Tibial nerve (tissue), 4 donors: Measurements from ENCODE around the gene PIEZO1. TPM values are rescaled to one million over a fixed set of nuclear protein-coding genes. Genes with fewer than 3 reads are reported as not detected.

Experiments
- DNase-seq, 2 donors: peaks; one replicate each; pipeline ENCODE4 v3.0.0-alpha.2; 2019; ENCODE audit warnings: low spot score in 2 of 2
- H3K27ac ChIP-seq, 4 donors: fragments of 200-600 bp; sonication (generic) in 3 of 4; one replicate each; pipeline ENCODE4 v1.5.1; 2017 to 2019; ENCODE audit warnings: mild to moderate bottlenecking in 1 of 4
- H3K27me3 ChIP-seq, 2 donors: fragments of 200-600 bp; sonication (generic) in 1 of 2; one replicate each; pipeline versions ENCODE4 v1.5.1 to v1.6.0; 2017 to 2019
- H3K36me3 ChIP-seq, 3 donors: fragments of 200-600 bp; sonication (generic); one replicate each; pipeline ENCODE4 v1.5.1; 2018 to 2019
- H3K4me1 ChIP-seq, 4 donors: fragments of 200-600 bp; sonication (generic) in 3 of 4; one replicate each; pipeline ENCODE4 v1.5.1; 2017 to 2019
- H3K4me3 ChIP-seq, 4 donors: fragments of 200-600 bp; sonication (generic) in 3 of 4; one replicate each; pipeline ENCODE4 v1.5.1; 2017 to 2019; ENCODE audit warnings: mild to moderate bottlenecking in 1 of 4, moderate library complexity in 1 of 4
- H3K9me3 ChIP-seq, 4 donors: fragments of 200-600 bp; sonication (generic) in 3 of 4; one replicate each; pipeline ENCODE4 v1.5.1; 2017 to 2019
- EP300 ChIP-seq, 2 donors: sonication (generic); formaldehyde crosslinking; IDR thresholded peaks; one replicate each; pipeline ENCODE4 v1.6.1; 2017; ENCODE audit warnings: antibody characterized with exemption in 2 of 2, mild to moderate bottlenecking in 1 of 2
- POLR2A ChIP-seq, 2 donors: fragments of 450-650 bp; IDR thresholded peaks; one replicate each; pipeline ENCODE4 v1.6.1; 2017; ENCODE audit warnings: antibody characterized with exemption in 2 of 2, mild to moderate bottlenecking in 2 of 2, moderate library complexity in 2 of 2
- WGBS, 2 donors: methylation state at CpG; one replicate each; pipeline ENCODE4 v1.1.5; 2018; 5-methylcytosine and 5-hydroxymethylcytosine counted together
- total RNA-seq, 4 donors: library from RNA; depleted of rRNA; stranded (reverse); fragments of >200 nt; gene quantifications; one replicate each; pipeline ENCODE4 v1.1.0, GENCODE V29; 2016
- TF ChIP-seq, protein P1 (sequence below), 5 experiments: fragments of 200-600 bp in 3 of 5; fragments of 450-650 bp in 2 of 5; sonication (generic) in 3 of 5; IDR thresholded peaks; one replicate each; pipeline ENCODE4 v1.5.1; 2016 to 2019; ENCODE audit warnings: antibody characterized with exemption in 5 of 5, mild to moderate bottlenecking in 3 of 5, moderate library complexity in 2 of 5

The PIEZO1 gene
- total RNA-seq, 4 donors from 2014 or later, result 90.5 to 309 (median 165) TPM

- TF ChIP-seq EP300 (IDR thresholded peaks at IDR 0.05) (no peak), POLR2A (IDR thresholded peaks at IDR 0.05) (no peak)
- TF ChIP-seq, protein P1, sequence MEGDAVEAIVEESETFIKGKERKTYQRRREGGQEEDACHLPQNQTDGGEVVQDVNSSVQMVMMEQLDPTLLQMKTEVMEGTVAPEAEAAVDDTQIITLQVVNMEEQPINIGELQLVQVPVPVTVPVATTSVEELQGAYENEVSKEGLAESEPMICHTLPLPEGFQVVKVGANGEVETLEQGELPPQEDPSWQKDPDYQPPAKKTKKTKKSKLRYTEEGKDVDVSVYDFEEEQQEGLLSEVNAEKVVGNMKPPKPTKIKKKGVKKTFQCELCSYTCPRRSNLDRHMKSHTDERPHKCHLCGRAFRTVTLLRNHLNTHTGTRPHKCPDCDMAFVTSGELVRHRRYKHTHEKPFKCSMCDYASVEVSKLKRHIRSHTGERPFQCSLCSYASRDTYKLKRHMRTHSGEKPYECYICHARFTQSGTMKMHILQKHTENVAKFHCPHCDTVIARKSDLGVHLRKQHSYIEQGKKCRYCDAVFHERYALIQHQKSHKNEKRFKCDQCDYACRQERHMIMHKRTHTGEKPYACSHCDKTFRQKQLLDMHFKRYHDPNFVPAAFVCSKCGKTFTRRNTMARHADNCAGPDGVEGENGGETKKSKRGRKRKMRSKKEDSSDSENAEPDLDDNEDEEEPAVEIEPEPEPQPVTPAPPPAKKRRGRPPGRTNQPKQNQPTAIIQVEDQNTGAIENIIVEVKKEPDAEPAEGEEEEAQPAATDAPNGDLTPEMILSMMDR (IDR thresholded peaks at IDR 0.05), result no peak
- H3K27ac ChIP-seq, result no peak overlapping the region
- DNase-seq, result no peak
- H3K36me3 ChIP-seq, result peaks cover 0 to 27% (median 0%) of the 10 kb centered on the region in 3 donors
- peaks cover 0 to 45% (median 14%) of the 10 kb centered on the region in 4 donors for H3K4me1 ChIP-seq
- no peaks in the 10 kb centered on the region for H3K27me3 ChIP-seq
- H3K4me3 ChIP-seq, result no peak overlapping the region
- WGBS, 2 donors, result 72 to 80% methylated on average over 4 to 5 of the region's 12 CpGs
- no peaks in the 10 kb centered on the region for H3K9me3 ChIP-seq
Measured at GRCh38 chr16:88748364-88748763, 36.7 kb downstream of the PIEZO1 start.

DNA sequence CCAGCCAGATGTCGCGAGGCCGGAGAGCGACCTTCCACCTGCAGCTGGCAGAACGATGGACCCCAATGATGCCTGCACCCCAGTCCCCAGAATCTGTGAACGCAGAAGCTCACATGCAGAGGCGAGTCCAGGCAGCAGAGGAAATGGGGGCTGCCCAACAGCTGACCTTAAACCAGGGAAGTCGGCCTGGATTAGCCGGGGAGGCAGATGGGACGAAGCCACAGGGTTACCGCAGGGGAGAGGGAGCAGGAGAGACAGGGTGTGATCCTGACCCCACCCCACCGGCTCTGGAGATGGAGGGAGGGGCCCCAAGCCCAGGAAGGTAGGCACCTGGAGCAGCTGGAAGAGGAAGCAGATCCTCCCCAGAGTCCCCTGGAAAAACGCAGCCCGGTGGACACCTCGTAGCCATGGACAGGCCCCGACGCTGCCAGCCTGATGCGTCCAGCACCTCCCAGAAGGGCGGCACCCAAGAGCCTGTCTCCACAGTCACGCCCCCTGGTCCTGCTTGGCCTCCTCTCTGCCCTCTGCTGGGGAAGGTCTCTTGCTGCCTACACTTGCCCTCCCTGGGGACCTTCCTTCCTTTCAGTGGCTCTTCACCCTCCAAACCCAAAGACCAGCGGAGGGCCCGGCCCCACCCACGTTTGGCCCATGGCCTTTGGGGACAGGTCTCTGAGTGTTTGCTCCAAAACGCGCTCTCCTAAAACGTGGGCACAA lies 37.3 kb downstream of the PIEZO1 start:
- peaks cover 0 to 32% (median 0%) of the 10 kb centered on the region in 3 donors for H3K36me3 ChIP-seq
- H3K27me3 ChIP-seq, result no peaks in the 10 kb centered on the region
- H3K9me3 ChIP-seq, result no peaks in the 10 kb centered on the region
- DNase-seq, result no peak
- H3K4me3 ChIP-seq, result no peak overlapping the region
- WGBS, 2 donors, result 80 to 82% methylated on average over 25 to 26 of the region's 26 CpGs
- peaks cover 0 to 46% (median 14%) of the 10 kb centered on the region in 4 donors for H3K4me1 ChIP-seq
- H3K27ac ChIP-seq, result no peak overlapping the region
- TF ChIP-seq EP300 (IDR thresholded peaks at IDR 0.05), result no peak
- TF ChIP-seq POLR2A (IDR thresholded peaks at IDR 0.05), result no peak
- TF ChIP-seq, protein P1 (IDR thresholded peaks at IDR 0.05), result no peak

- TF ChIP-seq, protein P1 (IDR thresholded peaks at IDR 0.05), result no peak
- no peak for TF ChIP-seq POLR2A (IDR thresholded peaks at IDR 0.05)
- TF ChIP-seq EP300 (IDR thresholded peaks at IDR 0.05), result no peak
- Histone ChIP-seq H3K27ac (peak overlapping the region in 1 of 4 donors; percentile 68), H3K36me3 (peaks cover 0 to 32% (median 0%) of the 10 kb centered on the region in 3 donors), H3K4me1 (peaks cover 0 to 46% (median 14%) of the 10 kb centered on the region in 4 donors), H3K4me3 (no peak overlapping the region), H3K9me3 (no peaks in the 10 kb centered on the region), H3K27me3 (no peaks in the 10 kb centered on the region)
- WGBS, 2 donors, result 40 to 43% methylated on average over 17 of the region's 17 CpGs
- peak in 1 of 2 donors; percentile 11 for DNase-seq
Measured at GRCh38 chr16:88746506-88746905, 38.5 kb downstream of the PIEZO1 start.

GRCh38 chr16:88744577-88745521 lies 40.2 kb downstream of the PIEZO1 start:
- peaks cover 0 to 43% (median 0%) of the 10 kb centered on the region in 3 donors for H3K36me3 ChIP-seq
- TF ChIP-seq, protein P1 (IDR thresholded peaks at IDR 0.05), result no peak
- no peak for TF ChIP-seq EP300 (IDR thresholded peaks at IDR 0.05)
- no peak for TF ChIP-seq POLR2A (IDR thresholded peaks at IDR 0.05)
- DNase-seq, result no peak
- peak overlapping the region in 1 of 4 donors; percentile 56 for H3K27ac ChIP-seq
- peaks cover 0 to 46% (median 14%) of the 10 kb centered on the region in 4 donors for H3K4me1 ChIP-seq
- H3K27me3 ChIP-seq, result no peaks in the 10 kb centered on the region
- no peaks in the 10 kb centered on the region for H3K9me3 ChIP-seq
- no peak overlapping the region for H3K4me3 ChIP-seq
- 47 to 48% methylated on average over 30 to 37 of the region's 39 CpGs for WGBS, 2 donors
